H9 (cell line): ENCODE measurements around the gene NCEH1. TPM values are rescaled to one million over a fixed set of nuclear protein-coding genes. Genes with fewer than 3 reads are reported as not detected.

Source experiments
- DNase-seq: peaks from one replicate; pipeline ENCODE4 v3.0.0-alpha.2; 2017
- H2AFZ ChIP-seq: one replicate; pipeline ENCODE4 v1.6.1; 2013; ENCODE audit warnings: mild to moderate bottlenecking, low read length, control low read depth, moderate library complexity
- H2AK5ac ChIP-seq: 2 replicates; pipeline ENCODE4 v1.6.1; 2013; ENCODE audit warnings: low read length, control low read depth, mixed read lengths; ENCODE audit not compliant: insufficient read length
- H2BK120ac ChIP-seq: one replicate; pipeline ENCODE4 v1.6.1; 2013; ENCODE audit warnings: low read depth, mild to moderate bottlenecking, low read length, control low read depth, inconsistent platforms; ENCODE audit not compliant: poor library complexity, severe bottlenecking
- H2BK12ac ChIP-seq: 2 replicates; pipeline ENCODE4 v1.6.1; 2013; ENCODE audit warnings: low read length, control low read depth, mixed read lengths, low read depth; ENCODE audit not compliant: insufficient read length
- H2BK15ac ChIP-seq: 2 replicates; pipeline ENCODE4 v1.6.1; 2013; ENCODE audit warnings: low read depth, low read length, control low read depth
- H2BK20ac ChIP-seq: one replicate; pipeline ENCODE4 v1.6.1; 2013; ENCODE audit warnings: low read depth, mild to moderate bottlenecking, low read length, control low read depth, inconsistent platforms; ENCODE audit not compliant: poor library complexity, severe bottlenecking
- H2BK5ac ChIP-seq: 2 replicates; pipeline ENCODE4 v1.6.1; 2013; ENCODE audit warnings: low read length, control low read depth, mixed read lengths; ENCODE audit not compliant: insufficient read length
- H3K14ac ChIP-seq: 2 replicates; pipeline ENCODE4 v1.6.1; 2013; ENCODE audit warnings: low read length, control low read depth; ENCODE audit not compliant: insufficient read depth
- H3K18ac ChIP-seq: 2 replicates; pipeline ENCODE4 v1.6.1; 2013; ENCODE audit warnings: low read depth, mild to moderate bottlenecking, mixed read lengths, low read length, control low read depth; ENCODE audit not compliant: insufficient read length
- H3K23ac ChIP-seq: 2 replicates; pipeline ENCODE4 v1.6.1; 2013; ENCODE audit warnings: low read length, control low read depth, mixed read lengths, low read depth; ENCODE audit not compliant: insufficient read length
- H3K23me2 ChIP-seq: 2 replicates; pipeline ENCODE4 v1.6.1; 2013; ENCODE audit warnings: low read depth, mild to moderate bottlenecking, mixed read lengths, low read length, control low read depth; ENCODE audit not compliant: insufficient read length, poor library complexity, severe bottlenecking
- H3K27ac ChIP-seq: 2 replicates; pipeline ENCODE4 v1.5.1; 2013; ENCODE audit warnings: low read length, control low read depth, mixed read lengths, low read depth; ENCODE audit not compliant: insufficient read length
- H3K27me3 ChIP-seq: 2 replicates; pipeline ENCODE4 v1.6.1; 2013; ENCODE audit warnings: low read length, control low read depth, inconsistent platforms; ENCODE audit not compliant: insufficient read depth
- H3K4ac ChIP-seq: 2 replicates; pipeline ENCODE4 v1.6.1; 2013; ENCODE audit warnings: low read depth, mild to moderate bottlenecking, control low read depth, inconsistent platforms, low read length, moderate library complexity
- H3K4me1 ChIP-seq: 2 replicates; pipeline ENCODE4 v1.6.1; 2013; ENCODE audit warnings: low read length, control low read depth, inconsistent platforms; ENCODE audit not compliant: insufficient read depth
- H3K4me2 ChIP-seq: 2 replicates; pipeline ENCODE4 v1.6.1; 2013; ENCODE audit warnings: low read length, control low read depth, mixed read lengths; ENCODE audit not compliant: insufficient read length, insufficient read depth
- H3K56ac ChIP-seq: 2 replicates; pipeline ENCODE4 v1.6.1; 2013; ENCODE audit warnings: low read depth, mild to moderate bottlenecking, mixed read lengths, low read length, control low read depth; ENCODE audit not compliant: insufficient read length
- H3K79me1 ChIP-seq: 2 replicates; pipeline ENCODE4 v1.6.1; 2013; ENCODE audit warnings: low read depth, mild to moderate bottlenecking, moderate library complexity, low read length, control low read depth, inconsistent platforms; ENCODE audit not compliant: insufficient read depth, poor library complexity, severe bottlenecking
- H3K79me2 ChIP-seq: 2 replicates; pipeline ENCODE4 v1.6.1; 2013; ENCODE audit warnings: low read length, control low read depth, inconsistent platforms; ENCODE audit not compliant: insufficient read depth
- H3K9ac ChIP-seq: 2 replicates; pipeline ENCODE4 v1.6.1; 2013; ENCODE audit warnings: low read length, control low read depth, mixed read lengths; ENCODE audit not compliant: insufficient read length; ENCODE audit errors: extremely low read depth
- H3K9me3 ChIP-seq: one replicate; pipeline ENCODE4 v1.6.1; 2013; ENCODE audit warnings: low read depth, low read length, inconsistent platforms; ENCODE audit not compliant: control insufficient read depth
- H3T11ph ChIP-seq: one replicate; pipeline ENCODE4 v1.6.1; 2013; ENCODE audit warnings: mild to moderate bottlenecking, low read length, control low read depth, inconsistent platforms
- H4K20me1 ChIP-seq: one replicate; pipeline ENCODE4 v1.6.1; 2013; ENCODE audit not compliant: control insufficient read depth, insufficient read length, insufficient read depth
- H4K5ac ChIP-seq: 2 replicates; pipeline ENCODE4 v1.6.1; 2013; ENCODE audit warnings: low read depth, mild to moderate bottlenecking, mixed read lengths, low read length, control low read depth; ENCODE audit not compliant: insufficient read length
- H4K8ac ChIP-seq: replicated peaks from 2 replicates; pipeline ENCODE4 v1.6.1; 2013; ENCODE audit warnings: low read length, control low read depth, mixed read lengths, low read depth; ENCODE audit not compliant: insufficient read length
- H4K91ac ChIP-seq: 2 replicates; pipeline ENCODE4 v1.6.1; 2013; ENCODE audit warnings: low read depth, mild to moderate bottlenecking, moderate library complexity, mixed read lengths, low read length, control low read depth; ENCODE audit not compliant: insufficient read length
- H3K27ac Mint-ChIP-seq, 3 experiments: 2 replicates in 2 of 3; 3 replicates in 1 of 3; pipeline ENCODE4 v1.8.0; 2020 to 2021; ENCODE audit warnings: mixed read lengths in 3 of 3, mild to moderate bottlenecking in 1 of 3, moderate library complexity in 1 of 3
- H3K27me3 Mint-ChIP-seq: 2 replicates; pipeline ENCODE4 v1.8.0; 2021; ENCODE audit warnings: low read depth, mild to moderate bottlenecking, moderate library complexity, mixed read lengths
- H3K36me3 Mint-ChIP-seq, 3 experiments: 2 replicates in 2 of 3; 3 replicates in 1 of 3; pipeline ENCODE4 v1.8.0; 2020 to 2021; ENCODE audit warnings: low read depth in 3 of 3, mixed read lengths in 3 of 3; ENCODE audit not compliant: insufficient read depth in 1 of 3
- H3K4me1 Mint-ChIP-seq, 2 experiments: 2 replicates each; pipeline ENCODE4 v1.8.0; 2020; ENCODE audit warnings: mixed read lengths in 2 of 2
- H3K4me3 Mint-ChIP-seq, 2 experiments: 2 replicates in 1 of 2; 3 replicates in 1 of 2; pipeline ENCODE4 v1.8.0; 2020 to 2021; ENCODE audit warnings: mild to moderate bottlenecking in 2 of 2, mixed read lengths in 2 of 2, moderate library complexity in 1 of 2
- H3K9me3 Mint-ChIP-seq, 2 experiments: 2 replicates in 1 of 2; 3 replicates in 1 of 2; pipeline ENCODE4 v1.8.0; 2020; ENCODE audit warnings: mild to moderate bottlenecking in 2 of 2, mixed read lengths in 2 of 2, moderate library complexity in 1 of 2
- WGBS: extraction: QIAGEN DNeasy Blood & Tissue Kit; methylation state at CpG from one replicate; pipeline ENCODE4 v1.1.7; 2013; ENCODE audit warnings: missing lambda C conversion rate, low lambda C conversion rate, mixed read lengths; ENCODE audit not compliant: insufficient read length; ENCODE audit errors: extremely low coverage; 5-methylcytosine and 5-hydroxymethylcytosine counted together
- total RNA-seq: library from RNA; stranded (reverse); gene quantifications from 2 replicates; pipeline ENCODE4 v1.2.1, GENCODE V29; 2021
- TF ChIP-seq, protein P1 (sequence below): fragments of 200-600 bp; sonication (generic); conservative IDR thresholded peaks from 3 replicates; pipeline ENCODE4 v1.8.0; 2021; ENCODE audit warnings: antibody characterized with exemption, mild to moderate bottlenecking

NCEH1 gene
- total RNA-seq, 1 experiment from 2014 or later = 2.3 TPM

DNA sequence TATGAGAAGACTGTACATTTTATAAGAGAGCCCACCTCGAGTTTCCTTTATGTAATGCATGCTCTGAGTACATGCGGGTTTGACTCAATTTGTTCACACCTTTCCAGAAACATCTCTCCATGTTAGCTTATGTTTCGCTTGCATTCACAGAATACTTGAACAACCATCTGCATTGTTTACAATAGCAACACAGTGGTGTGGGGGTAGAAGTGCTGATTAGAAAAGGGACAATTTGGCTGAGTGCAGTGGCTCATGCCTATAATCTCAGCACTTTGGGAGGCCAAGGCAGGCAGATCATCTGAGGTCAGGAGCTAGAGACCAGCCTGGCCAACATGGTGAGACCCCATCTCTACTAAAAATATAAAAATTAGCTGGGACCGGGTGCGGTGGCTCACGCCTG lies 60.9 kb downstream of the NCEH1 start:
- Histone ChIP-seq H2AFZ (no peak overlapping the region), H2BK15ac (no peak overlapping the region), H2BK20ac (no peak overlapping the region), H4K20me1 (no peaks in the 10 kb centered on the region), H3K27me3 (no peaks in the 10 kb centered on the region), H2BK5ac (no peak overlapping the region), H3K4me2 (no peak overlapping the region), H3K14ac (no peak overlapping the region), H3K79me1 (no peaks in the 10 kb centered on the region), H3K4ac (no peak overlapping the region), H4K5ac (no peak overlapping the region), H3K23ac (no peak overlapping the region), H2BK120ac (no peak overlapping the region), H3K27ac (no peak overlapping the region), H3K79me2 (no peaks in the 10 kb centered on the region), H4K8ac (no peak overlapping the region), H3K18ac (no peak overlapping the region), H3K4me1 (no peaks in the 10 kb centered on the region; the same call in 1 of the 2 replicates), H2BK12ac (no peak overlapping the region), H3K9ac (no peak overlapping the region), H3K9me3 (no peaks in the 10 kb centered on the region), H3K23me2 (no peaks in the 10 kb centered on the region), H4K91ac (no peak overlapping the region), H3K56ac (no peak overlapping the region), H3T11ph (no peak overlapping the region), H2AK5ac (no peak overlapping the region)
- Mint-ChIP-seq H3K27me3 (no peaks in the 10 kb centered on the region; the same call in 1 of the 2 replicates), H3K9me3 (no peaks in the 10 kb centered on the region; a peak in 1 of 5 replicates), H3K27ac (no peak overlapping the region), H3K4me1 (peaks cover 6 to 7% of the 10 kb centered on the region in 2 experiments), H3K4me3 (no peak overlapping the region), H3K36me3 (no peaks in the 10 kb centered on the region)
- no peak for DNase-seq
- TF ChIP-seq, protein P1, sequence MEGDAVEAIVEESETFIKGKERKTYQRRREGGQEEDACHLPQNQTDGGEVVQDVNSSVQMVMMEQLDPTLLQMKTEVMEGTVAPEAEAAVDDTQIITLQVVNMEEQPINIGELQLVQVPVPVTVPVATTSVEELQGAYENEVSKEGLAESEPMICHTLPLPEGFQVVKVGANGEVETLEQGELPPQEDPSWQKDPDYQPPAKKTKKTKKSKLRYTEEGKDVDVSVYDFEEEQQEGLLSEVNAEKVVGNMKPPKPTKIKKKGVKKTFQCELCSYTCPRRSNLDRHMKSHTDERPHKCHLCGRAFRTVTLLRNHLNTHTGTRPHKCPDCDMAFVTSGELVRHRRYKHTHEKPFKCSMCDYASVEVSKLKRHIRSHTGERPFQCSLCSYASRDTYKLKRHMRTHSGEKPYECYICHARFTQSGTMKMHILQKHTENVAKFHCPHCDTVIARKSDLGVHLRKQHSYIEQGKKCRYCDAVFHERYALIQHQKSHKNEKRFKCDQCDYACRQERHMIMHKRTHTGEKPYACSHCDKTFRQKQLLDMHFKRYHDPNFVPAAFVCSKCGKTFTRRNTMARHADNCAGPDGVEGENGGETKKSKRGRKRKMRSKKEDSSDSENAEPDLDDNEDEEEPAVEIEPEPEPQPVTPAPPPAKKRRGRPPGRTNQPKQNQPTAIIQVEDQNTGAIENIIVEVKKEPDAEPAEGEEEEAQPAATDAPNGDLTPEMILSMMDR = no peak
- no CpG with 5 or more reads among the region's 6 CpGs for WGBS
